GM12878 (cell line): Measurements from ENCODE around the gene S100A6.

Source experiments
- BCL11A ChIP-seq: IDR thresholded peaks from 2 replicates; pipeline ENCODE4 v1.6.1; 2011; ENCODE audit warnings: low read depth, low read length
- CBFB ChIP-seq: IDR thresholded peaks from 2 replicates; pipeline ENCODE4 v1.6.1; 2016; ENCODE audit warnings: antibody characterized with exemption, low read depth
- CEBPZ ChIP-seq: fragments of 150-350 bp; IDR thresholded peaks from 2 replicates; pipeline ENCODE4 v1.6.1; 2016; ENCODE audit warnings: low read depth, low read length
- CTCF ChIP-seq, 3 experiments: IDR thresholded peaks in 2 of 3; conservative IDR thresholded peaks in 1 of 3; 2 replicates each; pipeline ENCODE4 v1.5.1; 2011; ENCODE audit warnings: low read depth in 3 of 3, low read length in 3 of 3, mild to moderate bottlenecking in 3 of 3, control low read depth in 2 of 3, moderate library complexity in 2 of 3, inconsistent platforms in 1 of 3, mixed read lengths in 1 of 3; ENCODE audit not compliant: control insufficient read depth in 2 of 3, insufficient read depth in 1 of 3; ENCODE audit errors: extremely low read depth in 1 of 3
- EGR1 ChIP-seq, 2 experiments: IDR thresholded peaks; 1 replicate in 1 of 2; 2 replicates in 1 of 2; pipeline ENCODE4 v1.6.1; 2011 to 2012; ENCODE audit warnings: low read depth in 2 of 2, low read length in 2 of 2, borderline replicate concordance in 1 of 2, mild to moderate bottlenecking in 1 of 2, moderate library complexity in 1 of 2
- IKZF1 ChIP-seq: fragments of 450-650 bp; conservative IDR thresholded peaks from 2 replicates; pipeline ENCODE4 v1.6.1; 2017; ENCODE audit warnings: antibody characterized with exemption, mild to moderate bottlenecking
- JUND ChIP-seq: IDR thresholded peaks from 2 replicates; pipeline ENCODE4 v1.6.1; 2012; ENCODE audit warnings: low read depth, mild to moderate bottlenecking, low read length, improper control_type of control experiment, moderate library complexity
- KDM1A ChIP-seq: fragments of 200-600 bp; sonication (generic); IDR thresholded peaks from 2 replicates; pipeline ENCODE4 v1.6.1; 2016; ENCODE audit warnings: borderline replicate concordance
- PKNOX1 ChIP-seq: fragments of 450-650 bp; IDR thresholded peaks from 2 replicates; pipeline ENCODE4 v1.6.1; 2016; ENCODE audit warnings: mild to moderate bottlenecking
- POLR2A ChIP-seq: IDR thresholded peaks from 2 replicates; pipeline ENCODE4 v1.6.1; 2011; ENCODE audit warnings: low read depth, mild to moderate bottlenecking, low read length
- SP1 ChIP-seq: IDR thresholded peaks from one replicate; pipeline ENCODE4 v1.6.1; 2011; ENCODE audit warnings: low read depth, low read length
- ZNF687 ChIP-seq: fragments of 450-650 bp; IDR thresholded peaks from 2 replicates; pipeline ENCODE4 v1.6.1; 2017; ENCODE audit warnings: mild to moderate bottlenecking, moderate library complexity

GRCh38 chr1:153520818-153521476 is 14.8 kb downstream of the S100A6 start:
- no peak for TF ChIP-seq POLR2A
- TF ChIP-seq BCL11A = no peak
- no peak for TF ChIP-seq JUND
- TF ChIP-seq CTCF (IDR thresholded peaks at IDR 0.05 in 2 of 3, conservative IDR thresholded peaks at IDR 0.05 in 1 of 3; ENCODE audit: control insufficient read depth in 2 of 3, extremely low read depth in 1 of 3, insufficient read depth in 1 of 3, low read depth in 3 of 3, low read length in 3 of 3) = no peak
- TF ChIP-seq PKNOX1 = no peak
- no peak for TF ChIP-seq CBFB
- TF ChIP-seq EGR1 (IDR thresholded peaks at IDR 0.05; ENCODE audit: borderline replicate concordance in 1 of 2, low read depth in 2 of 2, low read length in 2 of 2) = no peak
- no peak for TF ChIP-seq SP1
- TF ChIP-seq ZNF687 = no peak
- TF ChIP-seq CEBPZ = no peak
- TF ChIP-seq IKZF1 = no peak
- TF ChIP-seq KDM1A = no peak
